HUES64 (cell line): ENCODE data around the gene BRDT.
"Not testable (repeated sequence)": the region's sequence is repeated elsewhere in the genome, so short reads cannot be mapped to it uniquely, and the experiment has no call there.

ENCODE experiments used
- H3K27ac ChIP-seq: 2 replicates; pipeline ENCODE4 v1.7.0; 2013; ENCODE audit warnings: low read depth, low read length, inconsistent platforms
- H3K27me3 ChIP-seq: 2 replicates; pipeline ENCODE4 v1.6.1; 2013; ENCODE audit warnings: mild to moderate bottlenecking, low read length; ENCODE audit not compliant: insufficient read depth
- H3K36me3 ChIP-seq: 2 replicates; pipeline ENCODE4 v1.6.1; 2013; ENCODE audit warnings: mild to moderate bottlenecking, low read length; ENCODE audit not compliant: insufficient read depth
- H3K4me1 ChIP-seq: 2 replicates; pipeline ENCODE4 v1.6.1; 2013; ENCODE audit warnings: mild to moderate bottlenecking, low read length, moderate library complexity; ENCODE audit not compliant: insufficient read depth
- H3K4me3 ChIP-seq: 2 replicates; pipeline ENCODE4 v1.5.1; 2013; ENCODE audit warnings: mild to moderate bottlenecking, low read length, moderate library complexity
- H3K9ac ChIP-seq: 2 replicates; pipeline ENCODE4 v1.6.1; 2013; ENCODE audit warnings: mild to moderate bottlenecking, low read depth, low read length
- H3K9me3 ChIP-seq: 2 replicates; pipeline ENCODE4 v1.6.1; 2013; ENCODE audit warnings: low read depth, low read length; ENCODE audit not compliant: insufficient read depth
- WGBS: fragments of 150-250, 120-280 bp; methylation state at CpG from one replicate; pipeline ENCODE4 v1.1.7; 2013; ENCODE audit warnings: missing lambda C conversion rate; 5-methylcytosine and 5-hydroxymethylcytosine counted together

The BRDT gene

GRCh38 chr1:91981996-91982609, 32.9 kb downstream of the BRDT start:
- Histone ChIP-seq H3K27me3 (no peaks in the 10 kb centered on the region), H3K9ac (no peak overlapping the region), H3K4me1 (no peaks in the 10 kb centered on the region), H3K36me3 (no peaks in the 10 kb centered on the region), H3K27ac (no peak overlapping the region), H3K9me3 (no peaks in the 10 kb centered on the region), H3K4me3 (no peak overlapping the region)
- no CpG with 5 or more reads among the region's 1 CpG for WGBS

DNA sequence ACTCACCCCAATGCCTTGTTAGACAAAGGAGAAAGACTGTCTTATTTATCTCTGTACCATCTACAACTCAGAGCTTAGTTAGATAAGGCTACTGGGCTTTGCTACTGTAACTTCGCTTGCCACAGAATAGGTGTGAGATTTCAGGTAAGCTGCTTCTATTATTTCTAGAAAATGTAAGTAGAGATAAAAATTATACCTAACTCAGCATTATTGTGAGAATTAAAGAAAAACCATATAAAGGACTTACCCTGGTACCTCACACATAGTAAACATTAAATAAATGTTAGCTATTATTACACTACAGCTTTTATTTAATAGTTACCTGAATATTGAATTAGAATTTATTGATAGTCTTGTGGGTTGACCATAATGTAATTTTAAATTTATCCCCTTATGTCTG, 44.1 kb downstream of the BRDT start:
- no peak overlapping the region for H3K4me3 ChIP-seq
- no peaks in the 10 kb centered on the region for H3K4me1 ChIP-seq
- no CpG with 5 or more reads among the region's 1 CpG for WGBS
- no peaks in the 10 kb centered on the region for H3K27me3 ChIP-seq
- H3K9me3 ChIP-seq: no peaks in the 10 kb centered on the region
- H3K9ac ChIP-seq: no peak overlapping the region
- H3K36me3 ChIP-seq: no peaks in the 10 kb centered on the region
- H3K27ac ChIP-seq: no peak overlapping the region

DNA sequence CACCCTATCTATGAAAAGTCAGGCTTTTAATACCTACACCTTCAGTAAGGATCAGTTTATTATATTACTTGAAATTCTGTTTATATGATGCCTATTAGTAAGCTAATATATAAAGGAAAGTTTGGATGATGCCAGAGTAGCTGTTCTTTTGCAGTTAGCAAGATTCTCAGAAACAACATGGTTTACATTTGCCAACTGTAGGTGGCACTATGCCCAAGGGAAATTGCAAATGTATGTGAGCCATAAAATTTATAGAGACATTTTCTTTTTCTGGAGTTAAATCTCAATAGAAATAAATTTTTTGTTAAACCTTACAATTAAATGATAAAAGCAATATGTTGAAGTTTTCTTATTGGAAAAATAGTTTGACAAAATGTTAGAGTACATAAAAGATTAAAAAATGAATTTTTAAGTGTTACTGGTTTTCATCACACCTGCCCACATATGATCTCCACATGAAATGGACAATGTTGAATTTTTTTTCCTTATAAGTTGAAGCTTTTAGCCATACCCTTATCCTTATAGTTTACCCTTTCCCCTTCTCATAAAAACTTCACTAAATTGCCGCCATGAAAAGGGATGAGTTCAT, 48.5 kb downstream of the BRDT start:
- Histone ChIP-seq H3K4me1 (no peaks in the 10 kb centered on the region), H3K27ac (no peak overlapping the region), H3K9me3 (no peaks in the 10 kb centered on the region), H3K4me3 (no peak overlapping the region), H3K27me3 (no peaks in the 10 kb centered on the region), H3K9ac (no peak overlapping the region), H3K36me3 (no peaks in the 10 kb centered on the region)
- WGBS: 100% methylated on average over 1 of the region's 1 CpG

- Histone ChIP-seq H3K4me1 (no peaks in the 10 kb centered on the region), H3K27me3 (no peaks in the 10 kb centered on the region), H3K27ac (no peak overlapping the region), H3K36me3 (no peaks in the 10 kb centered on the region), H3K9me3 (no peaks in the 10 kb centered on the region), H3K4me3 (no peak overlapping the region), H3K9ac (no peak overlapping the region)
These were observed 54.9 kb downstream of the BRDT start for GRCh38 chr1:92004129-92004528.

DNA sequence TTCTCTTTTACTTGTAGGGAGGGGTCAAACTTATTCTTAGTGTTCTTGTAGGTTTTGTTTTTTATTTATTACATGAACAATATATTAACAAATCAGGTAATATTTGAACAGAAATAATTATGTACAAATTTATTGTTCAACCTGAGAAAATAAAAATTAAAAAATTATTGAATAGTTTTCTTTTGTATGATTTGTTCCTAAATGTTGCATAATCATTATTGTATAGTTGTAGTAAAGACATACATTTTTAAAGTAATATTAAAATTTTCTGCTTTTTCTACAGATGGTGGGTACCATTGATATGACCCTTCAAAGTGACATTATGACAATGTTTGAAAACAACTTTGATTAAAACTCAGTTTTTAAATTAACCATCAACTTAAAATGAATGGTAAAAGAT, 64.7 kb downstream of the BRDT start:
- Histone ChIP-seq H3K9ac (no peak overlapping the region), H3K27ac (no peak overlapping the region), H3K27me3 (no peaks in the 10 kb centered on the region), H3K36me3 (no peaks in the 10 kb centered on the region), H3K9me3 (no peaks in the 10 kb centered on the region), H3K4me3 (no peak overlapping the region), H3K4me1 (no peaks in the 10 kb centered on the region)

- H3K27me3 ChIP-seq: no peaks in the 10 kb centered on the region
- H3K36me3 ChIP-seq: no peaks in the 10 kb centered on the region
- H3K27ac ChIP-seq: no peak overlapping the region
- no peaks in the 10 kb centered on the region; the same call in 1 of the 2 replicates for H3K4me1 ChIP-seq
- H3K9ac ChIP-seq: no peak overlapping the region
- H3K4me3 ChIP-seq: no peak overlapping the region
- no peaks in the 10 kb centered on the region for H3K9me3 ChIP-seq
- WGBS: 93% methylated on average over 5 of the region's 5 CpGs
These were observed 67.6 kb downstream of the BRDT start for GRCh38 chr1:92016720-92017316.

- no peak overlapping the region for H3K4me3 ChIP-seq
- no peak overlapping the region for H3K9ac ChIP-seq
- WGBS: 100% methylated on average over 2 of the region's 2 CpGs
- no peaks in the 10 kb centered on the region for H3K9me3 ChIP-seq
- no peaks in the 10 kb centered on the region for H3K36me3 ChIP-seq
- H3K27me3 ChIP-seq: no peaks in the 10 kb centered on the region
- no peaks in the 10 kb centered on the region; the same call in 1 of the 2 replicates for H3K4me1 ChIP-seq
- H3K27ac ChIP-seq: no peak overlapping the region
These were observed 68.5 kb downstream of the BRDT start for GRCh38 chr1:92017656-92018055.

GRCh38 chr1:92026042-92026441, 76.8 kb downstream of the BRDT start:
- not testable (repeated sequence) for H3K4me1 ChIP-seq, H3K9me3 ChIP-seq, H3K27ac ChIP-seq, H3K36me3 ChIP-seq, H3K9ac ChIP-seq, H3K4me3 ChIP-seq
- H3K27me3 ChIP-seq: peaks cover 21% of the 10 kb centered on the region
- 98% methylated on average over 29 of the region's 29 CpGs for WGBS

GRCh38 chr1:92026806-92027205, 77.6 kb downstream of the BRDT start:
- no peak overlapping the region for H3K27ac ChIP-seq
- peaks cover 8% of the 10 kb centered on the region; the same call in 1 of the 2 replicates for H3K4me1 ChIP-seq
- H3K4me3 ChIP-seq: no peak overlapping the region
- H3K36me3 ChIP-seq: no peaks in the 10 kb centered on the region
- H3K27me3 ChIP-seq: peaks cover 28% of the 10 kb centered on the region
- H3K9me3 ChIP-seq: no peaks in the 10 kb centered on the region
- H3K9ac ChIP-seq: no peak overlapping the region
- WGBS: 93% methylated on average over 9 of the region's 9 CpGs

- Histone ChIP-seq H3K27ac (no peak overlapping the region), H3K27me3 (peaks cover 28% of the 10 kb centered on the region), H3K4me3 (peak overlapping the region; percentile 72), H3K36me3 (no peaks in the 10 kb centered on the region), H3K9ac (peak overlapping the region; percentile 74), H3K4me1 (peaks cover 8% of the 10 kb centered on the region; the same call in 1 of the 2 replicates), H3K9me3 (no peaks in the 10 kb centered on the region)
- WGBS: 37% methylated on average over 31 of the region's 31 CpGs
These were observed 80.2 kb downstream of the BRDT start for GRCh38 chr1:92029241-92029922.

DNA sequence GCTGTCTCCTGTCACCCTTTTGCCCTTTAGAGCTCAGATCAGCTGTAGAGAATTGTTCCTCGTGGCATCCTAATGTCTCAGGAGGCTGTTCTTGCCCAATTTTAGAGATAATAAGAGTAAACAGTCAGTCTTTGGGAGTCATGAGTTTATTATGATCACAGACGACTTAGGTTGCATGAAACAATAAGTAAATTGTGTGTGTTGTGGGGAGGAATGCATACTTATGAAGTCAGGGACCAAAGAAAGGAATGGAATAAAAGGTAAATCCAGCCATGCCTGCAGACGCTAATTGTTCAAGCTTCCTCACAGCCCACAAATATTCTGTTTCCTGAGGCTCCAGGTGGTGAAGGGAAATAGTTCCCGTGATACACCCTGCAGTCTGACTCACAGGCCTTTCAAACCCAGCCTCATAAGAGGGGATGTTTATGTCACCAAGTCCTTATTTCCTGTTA, 81.5 kb downstream of the BRDT start:
- peaks cover 8% of the 10 kb centered on the region; the same call in 1 of the 2 replicates for H3K4me1 ChIP-seq
- H3K9ac ChIP-seq: no peak overlapping the region
- H3K27ac ChIP-seq: no peak overlapping the region
- no peaks in the 10 kb centered on the region for H3K36me3 ChIP-seq
- peaks cover 28% of the 10 kb centered on the region for H3K27me3 ChIP-seq
- WGBS: 32% methylated on average over 4 of the region's 4 CpGs
- peak overlapping the region; percentile 72 for H3K4me3 ChIP-seq
- H3K9me3 ChIP-seq: no peaks in the 10 kb centered on the region
